Activated CD4-positive, alpha-beta T cell treated with anti-CD3 and anti-CD28 coated beads, Interleukin-2, amount 10 ng/mL, durations not matched to agents 7 days and 5 days (primary cell): ENCODE measurements around the gene GINS1. TPM values are rescaled to one million over a fixed set of nuclear protein-coding genes. Genes with fewer than 3 reads are reported as not detected.

Source experiments
- CTCF ChIA-PET: fragments of 350-600 bp; sonication (Branson Sonifier 250); formaldehyde crosslinking; loops from one replicate; lab custom pipeline; 2021; ENCODE audit warnings: antibody characterized with exemption; lab: Charles Lee
- POLR2A ChIA-PET: fragments of 350-600 bp; sonication (Branson Sonifier 250); formaldehyde crosslinking; loops from one replicate; lab custom pipeline; 2021; ENCODE audit warnings: antibody characterized with exemption; lab: Charles Lee
- DNase-seq: peaks from one replicate; pipeline ENCODE4 v3.0.0-alpha.2; 2020
- H3K27ac Mint-ChIP-seq: one replicate; pipeline ENCODE4 v1.8.0; 2021; ENCODE audit warnings: mild to moderate bottlenecking, moderate library complexity, mixed read lengths
- H3K27me3 Mint-ChIP-seq: one replicate; pipeline ENCODE4 v1.8.0; 2021; ENCODE audit warnings: mixed read lengths
- H3K36me3 Mint-ChIP-seq: one replicate; pipeline ENCODE4 v1.8.0; 2021; ENCODE audit warnings: low read depth, mixed read lengths
- H3K4me1 Mint-ChIP-seq: one replicate; pipeline ENCODE4 v1.8.0; 2021; ENCODE audit warnings: mixed read lengths
- H3K4me3 Mint-ChIP-seq: one replicate; pipeline ENCODE4 v1.8.0; 2021; ENCODE audit warnings: mild to moderate bottlenecking, moderate library complexity, mixed read lengths
- H3K9me3 Mint-ChIP-seq: one replicate; pipeline ENCODE4 v1.8.0; 2021; ENCODE audit warnings: mixed read lengths
- total RNA-seq, 2 experiments: library from RNA; stranded (reverse); gene quantifications; one replicate each; pipeline ENCODE4 v1.2.3, GENCODE V29; 2021

The GINS1 gene
- total RNA-seq, 2 experiments from 2014 or later = 28.8 to 28.9 TPM

DNA sequence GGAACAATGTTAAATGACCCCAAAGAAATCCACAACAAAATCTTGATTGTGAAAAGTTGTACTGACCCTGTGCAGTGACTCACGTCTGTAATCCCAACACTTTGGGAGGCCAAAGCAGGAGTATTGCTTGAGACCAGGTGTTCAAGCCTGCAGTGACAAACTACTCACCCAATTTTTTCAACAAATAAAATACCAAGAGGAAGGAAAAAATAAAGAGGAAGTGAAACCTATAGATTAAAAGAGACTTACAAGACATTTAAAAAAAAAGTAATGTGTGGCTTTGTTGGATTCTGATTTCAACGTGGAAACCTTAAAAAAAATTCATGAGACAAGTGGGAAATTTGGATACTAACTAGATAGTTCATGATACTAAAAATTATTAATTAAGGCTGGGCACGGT is 31.9 kb downstream of the GINS1 start:
- DNase-seq = no peak
- no peaks in the 10 kb centered on the region for H3K9me3 Mint-ChIP-seq
- POLR2A ChIA-PET = interaction anchor here (0.7 kb wide), 1 partner anchor 11 kb away, joined by 3 read pairs; no protein-coding TSS in a partner anchor
- H3K36me3 Mint-ChIP-seq = peaks cover 35% of the 10 kb centered on the region
- no peaks in the 10 kb centered on the region for H3K27me3 Mint-ChIP-seq
- CTCF ChIA-PET = no interaction called here
- peak overlapping the region; percentile 69 for H3K27ac Mint-ChIP-seq
- no peak overlapping the region for H3K4me3 Mint-ChIP-seq
- peaks cover 5% of the 10 kb centered on the region for H3K4me1 Mint-ChIP-seq

DNA sequence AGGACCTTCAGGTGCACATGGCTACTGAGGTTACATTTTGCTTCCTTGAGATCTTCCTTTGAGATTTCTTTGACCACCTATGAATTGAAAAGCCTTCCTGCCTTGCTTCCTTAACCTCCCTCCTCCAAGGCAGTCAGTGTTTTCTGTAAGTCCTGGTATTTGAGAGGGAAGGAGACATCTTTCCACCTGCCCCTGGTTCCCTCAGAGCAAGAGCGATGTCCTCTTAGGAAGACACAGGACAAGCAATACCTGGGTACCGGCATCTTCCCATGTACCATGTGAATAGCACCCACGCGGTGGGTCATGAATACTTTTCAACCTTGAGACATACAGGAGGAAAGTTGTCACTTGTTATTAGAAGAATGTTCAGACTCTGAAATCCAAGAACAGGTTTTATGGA is 37.1 kb downstream of the GINS1 start:
- H3K36me3 Mint-ChIP-seq = peaks cover 45% of the 10 kb centered on the region
- H3K9me3 Mint-ChIP-seq = no peaks in the 10 kb centered on the region
- H3K4me1 Mint-ChIP-seq = peaks cover 5% of the 10 kb centered on the region
- no peak overlapping the region for H3K4me3 Mint-ChIP-seq
- POLR2A ChIA-PET = no interaction called here
- CTCF ChIA-PET = no interaction called here
- no peaks in the 10 kb centered on the region for H3K27me3 Mint-ChIP-seq
- H3K27ac Mint-ChIP-seq = no peak overlapping the region
- DNase-seq = no peak

DNA sequence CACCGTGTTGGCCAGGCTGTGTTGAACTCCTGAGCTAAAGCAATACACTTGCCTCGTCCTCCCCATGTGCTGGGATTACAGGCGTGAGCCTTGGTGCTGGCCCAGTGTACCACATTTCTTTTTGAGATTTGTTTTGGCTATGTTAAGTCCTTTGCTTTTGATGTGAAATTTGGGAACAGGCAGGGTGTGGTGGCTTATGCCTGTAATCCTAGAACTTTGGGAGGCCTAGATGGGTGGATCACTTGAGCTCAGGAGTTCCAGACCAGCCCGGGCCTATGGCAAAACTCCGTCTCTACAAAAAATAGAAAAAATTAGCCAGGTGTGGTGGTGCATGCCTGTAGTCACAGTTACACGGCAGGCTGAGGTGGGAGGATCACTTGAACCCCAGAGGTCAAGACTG is 40.2 kb downstream of the GINS1 start:
- ChIA-PET POLR2A (no interaction called here), CTCF (no interaction called here)
- Mint-ChIP-seq H3K27me3 (no peaks in the 10 kb centered on the region), H3K4me1 (peaks cover 5% of the 10 kb centered on the region), H3K36me3 (peaks cover 42% of the 10 kb centered on the region), H3K4me3 (no peak overlapping the region), H3K9me3 (no peaks in the 10 kb centered on the region), H3K27ac (no peak overlapping the region)
- DNase-seq = no peak

DNA sequence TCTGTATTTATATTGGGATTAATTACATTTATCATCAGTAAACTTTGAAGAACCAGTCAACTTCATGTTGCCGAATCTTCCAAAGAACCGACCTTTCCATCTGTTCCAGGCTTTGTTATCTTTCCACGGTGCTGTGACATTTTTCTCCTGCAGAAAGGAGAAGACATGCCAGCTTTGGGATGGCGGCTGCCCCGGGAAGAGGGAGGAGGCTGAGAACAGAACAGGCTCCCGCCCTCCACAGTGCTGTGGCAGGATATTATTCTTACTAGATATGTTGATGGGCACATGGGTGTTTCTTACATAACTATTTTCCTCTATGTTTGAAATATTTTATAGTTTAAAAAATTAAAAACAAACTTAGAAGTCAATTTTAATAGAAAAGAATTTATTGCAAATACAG is 44.9 kb downstream of the GINS1 start:
- Mint-ChIP-seq H3K27ac (no peak overlapping the region), H3K27me3 (no peaks in the 10 kb centered on the region), H3K4me1 (no peaks in the 10 kb centered on the region), H3K4me3 (no peak overlapping the region), H3K36me3 (peaks cover 14% of the 10 kb centered on the region), H3K9me3 (no peaks in the 10 kb centered on the region)
- DNase-seq = no peak
- CTCF ChIA-PET = no interaction called here
- POLR2A ChIA-PET = no interaction called here

GRCh38 chr20:25453035-25453810 is 45.8 kb downstream of the GINS1 start:
- H3K4me1 Mint-ChIP-seq = no peaks in the 10 kb centered on the region
- no peaks in the 10 kb centered on the region for H3K9me3 Mint-ChIP-seq
- no peaks in the 10 kb centered on the region for H3K27me3 Mint-ChIP-seq
- no peak for DNase-seq
- H3K4me3 Mint-ChIP-seq = no peak overlapping the region
- CTCF ChIA-PET = interaction anchor here (0.9 kb wide), 1 partner anchor 18 kb away, joined by 3 read pairs; no protein-coding TSS in a partner anchor
- H3K36me3 Mint-ChIP-seq = peaks cover 12% of the 10 kb centered on the region
- POLR2A ChIA-PET = no interaction called here
- H3K27ac Mint-ChIP-seq = no peak overlapping the region

- no peak overlapping the region for H3K27ac Mint-ChIP-seq
- H3K36me3 Mint-ChIP-seq = peaks cover 4% of the 10 kb centered on the region
- H3K27me3 Mint-ChIP-seq = no peaks in the 10 kb centered on the region
- no peaks in the 10 kb centered on the region for H3K4me1 Mint-ChIP-seq
- POLR2A ChIA-PET = no interaction called here
- H3K4me3 Mint-ChIP-seq = no peak overlapping the region
- DNase-seq = no peak
- CTCF ChIA-PET = interaction anchor here (0.9 kb wide), 1 partner anchor 19 kb away, joined by 3 read pairs; no protein-coding TSS in a partner anchor
- H3K9me3 Mint-ChIP-seq = no peaks in the 10 kb centered on the region
Measured at GRCh38 chr20:25454153-25454900, 46.9 kb downstream of the GINS1 start.

DNA sequence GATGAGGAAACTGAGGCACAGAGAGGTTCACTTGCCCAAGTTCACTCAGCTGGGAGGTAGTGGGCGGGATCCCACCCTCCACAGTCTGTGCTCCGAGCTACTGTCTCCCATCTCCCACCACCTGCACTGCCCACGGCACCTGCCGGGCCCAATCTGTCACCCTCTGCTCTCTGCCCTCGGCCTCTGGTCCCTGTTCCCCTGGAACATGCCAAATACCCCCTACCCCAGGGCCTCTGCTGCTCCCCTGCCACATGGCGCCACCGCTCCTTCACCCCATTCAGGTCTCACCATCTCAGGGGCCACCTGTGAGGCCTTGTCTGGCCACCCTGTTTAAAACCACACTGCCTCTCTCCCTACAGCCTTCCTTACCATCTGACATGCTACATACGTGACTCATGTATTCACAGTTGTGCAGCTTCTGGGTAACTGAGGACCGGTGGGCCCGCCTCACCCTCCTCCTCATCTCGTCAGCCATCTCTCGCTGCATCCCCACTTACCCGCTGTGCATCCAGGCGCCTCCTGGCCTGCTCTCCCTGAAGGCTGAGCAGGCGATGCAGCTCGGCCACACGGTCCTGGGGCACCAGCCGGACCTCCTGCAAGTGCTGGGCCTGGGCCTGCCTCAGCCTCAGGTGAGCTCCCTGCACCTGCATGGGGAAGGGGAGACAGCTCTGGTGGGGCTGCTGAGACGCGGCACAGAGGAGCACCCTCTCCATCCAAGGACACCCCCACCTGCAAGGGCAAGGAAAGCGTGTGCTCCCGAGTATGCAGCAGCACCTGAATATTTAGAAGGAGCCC is 50.6 kb downstream of the GINS1 start:
- ChIA-PET CTCF (no interaction called here), POLR2A (no interaction called here)
- peaks cover 3% of the 10 kb centered on the region for H3K4me1 Mint-ChIP-seq
- H3K27me3 Mint-ChIP-seq = no peaks in the 10 kb centered on the region
- no peak overlapping the region for H3K4me3 Mint-ChIP-seq
- DNase-seq = no peak
- no peaks in the 10 kb centered on the region for H3K36me3 Mint-ChIP-seq
- no peaks in the 10 kb centered on the region for H3K9me3 Mint-ChIP-seq
- no peak overlapping the region for H3K27ac Mint-ChIP-seq

- no peaks in the 10 kb centered on the region for H3K9me3 Mint-ChIP-seq
- H3K4me1 Mint-ChIP-seq = peaks cover 3% of the 10 kb centered on the region
- no peak overlapping the region for H3K27ac Mint-ChIP-seq
- H3K36me3 Mint-ChIP-seq = no peaks in the 10 kb centered on the region
- ChIA-PET CTCF (no interaction called here), POLR2A (no interaction called here)
- H3K27me3 Mint-ChIP-seq = no peaks in the 10 kb centered on the region
- H3K4me3 Mint-ChIP-seq = no peak overlapping the region
- DNase-seq = no peak
Measured at GRCh38 chr20:25459111-25459830, 51.8 kb downstream of the GINS1 start.

DNA sequence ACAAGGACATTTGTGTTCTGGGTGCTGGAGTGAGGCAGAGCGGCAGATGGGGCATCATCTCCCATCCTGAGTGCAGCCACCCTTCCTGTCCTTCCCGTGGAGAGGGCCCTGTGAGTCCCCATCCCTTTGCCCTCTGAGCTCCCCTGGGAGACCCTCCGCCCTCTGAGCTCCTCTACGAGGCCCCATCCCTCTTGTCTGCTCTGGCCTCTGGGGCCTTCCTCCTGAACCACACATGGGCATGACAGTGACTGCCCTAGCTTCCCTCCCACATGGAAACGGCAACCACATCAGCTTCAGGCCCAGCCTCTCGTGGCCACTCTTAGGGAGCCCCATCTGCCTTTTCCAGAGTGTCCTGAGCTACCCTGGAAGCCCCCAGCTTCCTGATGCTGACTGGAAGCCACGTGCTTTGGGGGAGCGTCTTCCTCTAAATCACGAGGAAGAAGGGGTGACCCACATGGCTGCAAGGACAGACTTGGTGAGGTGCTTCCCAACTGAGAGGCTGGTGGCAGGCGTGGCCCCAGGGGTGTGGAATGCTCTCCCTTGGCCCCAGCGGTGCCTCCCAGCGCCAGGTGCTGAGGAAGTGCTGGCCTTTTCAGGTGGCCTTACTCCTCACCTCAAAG is 52.6 kb downstream of the GINS1 start:
- H3K27me3 Mint-ChIP-seq = no peaks in the 10 kb centered on the region
- H3K4me3 Mint-ChIP-seq = no peak overlapping the region
- no peaks in the 10 kb centered on the region for H3K36me3 Mint-ChIP-seq
- POLR2A ChIA-PET = no interaction called here
- CTCF ChIA-PET = interaction anchor here (0.6 kb wide), 1 partner anchor 514 kb away, joined by 3 read pairs; no protein-coding TSS in a partner anchor
- H3K4me1 Mint-ChIP-seq = peaks cover 3% of the 10 kb centered on the region
- H3K27ac Mint-ChIP-seq = no peak overlapping the region
- no peak for DNase-seq
- no peaks in the 10 kb centered on the region for H3K9me3 Mint-ChIP-seq

DNA sequence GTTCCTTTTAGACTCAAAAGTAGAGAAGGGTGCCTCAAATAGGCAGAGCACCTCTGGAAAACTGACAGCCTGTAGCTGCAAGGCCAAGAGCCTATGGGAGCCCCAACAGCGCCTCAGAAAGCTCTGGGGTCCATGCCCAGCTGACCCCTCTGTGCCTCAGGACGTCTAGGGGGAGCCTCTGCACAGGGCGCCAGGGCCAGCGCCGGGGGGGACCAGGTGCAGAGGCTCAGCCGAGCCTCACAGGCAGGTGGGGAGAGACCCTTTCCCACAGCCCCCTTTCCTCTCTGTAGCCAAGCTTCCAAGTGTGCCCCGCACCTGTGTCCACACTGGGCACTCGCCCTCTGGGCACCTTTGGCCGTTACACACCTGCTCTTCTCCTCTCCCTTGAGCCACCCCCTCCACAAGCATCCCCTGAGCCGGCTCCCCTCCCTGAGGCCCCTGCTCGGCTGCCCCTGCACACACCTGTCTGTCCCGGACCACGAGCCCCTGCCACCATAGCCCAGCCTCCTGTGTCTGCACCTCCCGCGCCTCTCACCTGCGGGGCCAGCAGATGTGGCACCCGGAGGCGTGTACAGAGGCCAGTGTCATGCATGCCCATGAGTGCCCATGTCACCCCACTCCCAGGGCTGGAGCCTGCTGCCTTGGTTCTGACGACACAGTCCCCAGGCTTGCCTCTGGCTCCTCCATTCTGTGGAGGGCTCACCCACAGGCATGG is 53.2 kb downstream of the GINS1 start:
- Mint-ChIP-seq H3K27me3 (no peaks in the 10 kb centered on the region), H3K9me3 (no peaks in the 10 kb centered on the region), H3K4me1 (peaks cover 3% of the 10 kb centered on the region), H3K4me3 (no peak overlapping the region), H3K36me3 (no peaks in the 10 kb centered on the region), H3K27ac (no peak overlapping the region)
- CTCF ChIA-PET = no interaction called here
- POLR2A ChIA-PET = no interaction called here
- no peak for DNase-seq

GRCh38 chr20:25461281-25461650 is 53.8 kb downstream of the GINS1 start:
- POLR2A ChIA-PET = no interaction called here
- H3K27ac Mint-ChIP-seq = no peak overlapping the region
- no peak overlapping the region for H3K4me3 Mint-ChIP-seq
- H3K9me3 Mint-ChIP-seq = no peaks in the 10 kb centered on the region
- DNase-seq = no peak
- peaks cover 3% of the 10 kb centered on the region for H3K4me1 Mint-ChIP-seq
- CTCF ChIA-PET = no interaction called here
- H3K36me3 Mint-ChIP-seq = no peaks in the 10 kb centered on the region
- H3K27me3 Mint-ChIP-seq = no peaks in the 10 kb centered on the region
